HEK293T (cell line): Measurements from ENCODE around the gene WNT6.
A peak's percentile ranks its signal among the peaks of the same experiment; 100 is the strongest.

ENCODE experiments used
- CTCF ChIA-PET: fragments of 350-600 bp; formaldehyde crosslinking; extraction: SDS; loops from one replicate; lab custom pipeline; 2021; ENCODE audit warnings: antibody characterized with exemption, inconsistent platforms; lab: Yijun Ruan, JAX
- POLR2A ChIA-PET: fragments of 350-600 bp; formaldehyde crosslinking; extraction: SDS; loops from one replicate; lab custom pipeline; 2020; ENCODE audit warnings: antibody characterized with exemption, inconsistent platforms; lab: Yijun Ruan, JAX
- DNase-seq: peaks from one replicate; pipeline ENCODE4 v3.0.0; 2012; ENCODE audit warnings: mixed read lengths; ENCODE audit errors: extremely low spot score
- ARNT ChIP-seq: fragments of 450-650 bp; IDR thresholded peaks from 2 replicates; pipeline ENCODE4 v1.6.1; 2017; ENCODE audit warnings: mild to moderate bottlenecking
- BHLHE40 ChIP-seq: fragments of 450-650 bp; IDR thresholded peaks from 2 replicates; pipeline ENCODE4 v1.6.1; 2016; ENCODE audit warnings: mild to moderate bottlenecking, moderate library complexity, borderline replicate concordance
- CTBP1 ChIP-seq: fragments of 450-650 bp; IDR thresholded peaks from 2 replicates; pipeline ENCODE4 v1.6.1; 2016; ENCODE audit warnings: borderline replicate concordance
- ELF4 ChIP-seq: fragments of 450-650 bp; IDR thresholded peaks from 2 replicates; pipeline ENCODE4 v1.6.1; 2017; ENCODE audit warnings: antibody characterized with exemption
- FOXA1 ChIP-seq: fragments of 450-650 bp; IDR thresholded peaks from 2 replicates; pipeline ENCODE4 v1.6.1; 2016; ENCODE audit warnings: mild to moderate bottlenecking
- FOXK2 ChIP-seq: fragments of 450-650 bp; IDR thresholded peaks from 2 replicates; pipeline ENCODE4 v1.6.1; 2016; ENCODE audit warnings: mild to moderate bottlenecking
- FOXM1 ChIP-seq: fragments of 450-650 bp; IDR thresholded peaks from 2 replicates; pipeline ENCODE4 v1.6.1; 2017; ENCODE audit warnings: mild to moderate bottlenecking, borderline replicate concordance
- HDGF ChIP-seq: fragments of 450-650 bp; IDR thresholded peaks from 2 replicates; pipeline ENCODE4 v1.6.1; 2017; ENCODE audit warnings: antibody characterized with exemption, borderline replicate concordance
- L3MBTL2 ChIP-seq: fragments of 450-650 bp; conservative IDR thresholded peaks from 2 replicates; pipeline ENCODE4 v1.6.1; 2016; ENCODE audit warnings: mild to moderate bottlenecking
- LEF1 ChIP-seq: fragments of 450-650 bp; IDR thresholded peaks from 2 replicates; pipeline ENCODE4 v1.6.1; 2017; ENCODE audit warnings: mild to moderate bottlenecking, borderline replicate concordance
- NFRKB ChIP-seq: fragments of 450-650 bp; IDR thresholded peaks from 2 replicates; pipeline ENCODE4 v1.6.1; 2016; ENCODE audit warnings: mild to moderate bottlenecking, moderate library complexity
- PKNOX1 ChIP-seq: fragments of 450-650 bp; IDR thresholded peaks from 2 replicates; pipeline ENCODE4 v1.6.1; 2016
- SP1 ChIP-seq: fragments of 450-650 bp; IDR thresholded peaks from 2 replicates; pipeline ENCODE4 v1.6.1; 2017
- SUZ12 ChIP-seq: fragments of 450-650 bp; IDR thresholded peaks from 2 replicates; pipeline ENCODE4 v1.6.1; 2016; ENCODE audit warnings: mild to moderate bottlenecking
- TARDBP ChIP-seq: fragments of 450-650 bp; IDR thresholded peaks from 2 replicates; pipeline ENCODE4 v1.6.1; 2016
- ZNF384 ChIP-seq: fragments of 450-650 bp; IDR thresholded peaks from 2 replicates; pipeline ENCODE4 v1.6.1; 2016

The WNT6 gene

GRCh38 chr2:218881744-218882460 is 22.3 kb downstream of the WNT6 start:
- DNase-seq: no peak
- no peak for TF ChIP-seq FOXM1
- no peak for TF ChIP-seq ZNF384
- TF ChIP-seq TARDBP: no peak
- ChIA-PET POLR2A (no interaction called here), CTCF (interaction anchor here (0.8 to 3.0 kb wide), 2 partner anchors 11 to 98 kb away, joined by 3 to 14 read pairs; no protein-coding TSS in a partner anchor)

- POLR2A ChIA-PET: no interaction called here
These were observed 22.8 kb downstream of the WNT6 start for GRCh38 chr2:218882461-218882816.

GRCh38 chr2:218882866-218883366 is 23.3 kb downstream of the WNT6 start:
- CTCF ChIA-PET: interaction anchor here (3.0 kb wide), 1 partner anchor 10 kb away, joined by 14 read pairs; no protein-coding TSS in a partner anchor
- POLR2A ChIA-PET: no interaction called here
- TF ChIP-seq ZNF384 (no peak), LEF1 (no peak), BHLHE40 (no peak), FOXM1 (no peak), NFRKB (no peak), SUZ12 (no peak), CTBP1 (no peak), ELF4 (no peak), PKNOX1 (no peak), TARDBP (no peak), FOXA1 (no peak), L3MBTL2 (no peak), ARNT (no peak), HDGF (no peak), SP1 (no peak), FOXK2 (no peak)
- DNase-seq: no peak

More at GRCh38 chr2:218882461-218882816, 22.8 kb downstream of the WNT6 start:
- DNase-seq: no peak
- CTCF ChIA-PET: interaction anchor here (3.0 kb wide), 1 partner anchor 10 kb away, joined by 14 read pairs; no protein-coding TSS in a partner anchor
- TF ChIP-seq NFRKB (no peak), ELF4 (no peak), HDGF (no peak), SUZ12 (no peak), FOXA1 (no peak)

GRCh38 chr2:218883491-218884490 is 24.2 kb downstream of the WNT6 start:
- POLR2A ChIA-PET: no interaction called here
- TF ChIP-seq SP1 (no peak), ELF4 (no peak), PKNOX1 (no peak), SUZ12 (no peak)
- CTCF ChIA-PET: interaction anchor here (0.8 to 3.0 kb wide), 3 partner anchors 9 to 75 kb away, joined by 3 to 14 read pairs (median 9); partner anchors contain the start of gene CDK5R2
- peak; percentile 55 for DNase-seq

- CTCF ChIA-PET: interaction anchor here (0.8 to 2.9 kb wide), 3 partner anchors 8 to 75 kb away, joined by 3 to 9 read pairs (median 8); partner anchors contain the start of gene CDK5R2
These were observed 24.9 kb downstream of the WNT6 start for GRCh38 chr2:218884519-218884918.

More at GRCh38 chr2:218884519-218884918, 24.9 kb downstream of the WNT6 start:
- TF ChIP-seq TARDBP: no peak
- TF ChIP-seq FOXK2: no peak
- TF ChIP-seq L3MBTL2: no peak
- TF ChIP-seq BHLHE40: no peak
- no peak for TF ChIP-seq FOXA1
- no peak for TF ChIP-seq NFRKB
- no peak for TF ChIP-seq CTBP1
- TF ChIP-seq SUZ12: no peak
- no peak for TF ChIP-seq FOXM1
- TF ChIP-seq ARNT: no peak
- no peak for TF ChIP-seq LEF1
- TF ChIP-seq HDGF: no peak
- no peak for TF ChIP-seq PKNOX1
- no peak for TF ChIP-seq SP1
- TF ChIP-seq ZNF384: no peak
- DNase-seq: no peak
- POLR2A ChIA-PET: interaction anchor here (1.6 kb wide), 1 partner anchor 10 kb away, joined by 3 read pairs; no protein-coding TSS in a partner anchor
